HG02678 (cell line): ENCODE measurements around the gene SERPING1.

Experiments used
- ATAC-seq: cut with Tn5 transposase; IDR thresholded peaks from one replicate; pipeline ENCODE4 v1.9.1; 2021; ENCODE audit warnings: mild to moderate bottlenecking, moderate library complexity; ENCODE audit not compliant: unreplicated experiment

Gene SERPING1

GRCh38 chr11:57597461-57597915 is at the start of gene SERPING1:
TSS of gene SERPING1 (plus strand) at chr11:57597685. CDS start at chr11:57598271, 586 bp downstream.
- no peak for ATAC-seq

- ATAC-seq, result peak; percentile 89
These were observed 49.6 kb upstream of the SERPING1 start for GRCh38 chr11:57547854-57548377.

GRCh38 chr11:57549983-57550382 is 47.5 kb upstream of the SERPING1 start:
- ATAC-seq, result no peak

GRCh38 chr11:57551941-57552340 is 45.5 kb upstream of the SERPING1 start:
- no peak for ATAC-seq

- ATAC-seq, result no peak
These were observed 45.0 kb upstream of the SERPING1 start for GRCh38 chr11:57552479-57552878.

- ATAC-seq, result no peak
These were observed 42.1 kb upstream of the SERPING1 start for GRCh38 chr11:57555393-57555792.

GRCh38 chr11:57556041-57556440 is 41.4 kb upstream of the SERPING1 start:
- no peak for ATAC-seq

- ATAC-seq, result no peak
These were observed 37.3 kb upstream of the SERPING1 start for GRCh38 chr11:57560146-57560545.

GRCh38 chr11:57562596-57562995 is 34.9 kb upstream of the SERPING1 start:
- no peak for ATAC-seq

- peak; percentile 63 for ATAC-seq
These were observed 31.2 kb upstream of the SERPING1 start for GRCh38 chr11:57566005-57566904.

- peak; percentile 1 for ATAC-seq
These were observed 30.5 kb upstream of the SERPING1 start for GRCh38 chr11:57566905-57567514.

GRCh38 chr11:57567515-57568329 is 29.8 kb upstream of the SERPING1 start, which contains the start of gene UBE2L6:
TSS of gene UBE2L6 (minus strand) at chr11:57567672. CDS start at chr11:57567611, 61 bp downstream.
- ATAC-seq, result peak; percentile 62

- peak; percentile 9 for ATAC-seq
These were observed 29.1 kb upstream of the SERPING1 start for GRCh38 chr11:57568330-57568766.

- ATAC-seq, result no peak
These were observed 25.9 kb upstream of the SERPING1 start for GRCh38 chr11:57571606-57572005.

- no peak for ATAC-seq
These were observed 23.4 kb upstream of the SERPING1 start for GRCh38 chr11:57574061-57574460.

- no peak for ATAC-seq
These were observed 13.1 kb upstream of the SERPING1 start for GRCh38 chr11:57584341-57584740.

- ATAC-seq, result peak; percentile 52
These were observed 12.2 kb upstream of the SERPING1 start for GRCh38 chr11:57585301-57585700.

- no peak for ATAC-seq
These were observed 10.7 kb upstream of the SERPING1 start for GRCh38 chr11:57586711-57587245.

- no peak for ATAC-seq
These were observed 9.3 kb upstream of the SERPING1 start for GRCh38 chr11:57588046-57588710.
